ENCODE results near the gene R3HDM4. TPM values are rescaled to one million over a fixed set of nuclear protein-coding genes. Genes with fewer than 3 reads are reported as not detected.

The R3HDM4 gene
- total and polyA plus RNA-seq, 2 donors (not counting 3 experiments of a cell fraction or from before 2014, with no cell fraction given): 51.8 to 53.9 TPM

- no peak overlapping the region for H3K9ac ChIP-seq (replicated peaks; ENCODE audit: extremely low read depth, insufficient read depth, low read length)
- no peaks in the 10 kb centered on the region for H3K9me3 ChIP-seq (replicated peaks; ENCODE audit: control insufficient read depth, insufficient read depth, low read length)
- H3K36me3 ChIP-seq (ENCODE audit: control insufficient read depth in 2 of 2, extremely low read depth in 1 of 2, insufficient read depth in 2 of 2, low read length in 2 of 2): peaks cover 0 to 11% of the 10 kb centered on the region in 2 experiments
- no peak for TF ChIP-seq MAX (IDR thresholded peaks at IDR 0.05; ENCODE audit: insufficient read depth, insufficient read length)
- TF ChIP-seq POLR2AphosphoS5 (IDR thresholded peaks at IDR 0.05; ENCODE audit: insufficient read depth, low read depth, low read length): no peak
- TF ChIP-seq MYC (IDR thresholded peaks at IDR 0.05; ENCODE audit: low read depth, low read length): no peak
- TF ChIP-seq POLR2A (IDR thresholded peaks at IDR 0.05; ENCODE audit: low read depth, low read length): no peak
- TF ChIP-seq CTCF (IDR thresholded peaks at IDR 0.05; ENCODE audit: extremely low read depth in 1 of 2, insufficient read depth in 1 of 2, low read depth in 1 of 2, low read length in 2 of 2): no peak
- no peak for TF ChIP-seq FOS (IDR thresholded peaks at IDR 0.05; ENCODE audit: borderline replicate concordance, insufficient read depth, low read length)
- no peak for TF ChIP-seq GATA2 (IDR thresholded peaks at IDR 0.05; ENCODE audit: insufficient read depth, insufficient read length, low read depth, low read length)
- no peak for TF ChIP-seq EZH2 (IDR thresholded peaks at IDR 0.05; ENCODE audit: borderline replicate concordance, low read depth, low read length, severe bottlenecking)
- no peak for TF ChIP-seq JUN (IDR thresholded peaks at IDR 0.05; ENCODE audit: borderline replicate concordance, insufficient read depth, insufficient read length, low read depth)
- no peaks in the 10 kb centered on the region for H3K4me1 ChIP-seq (ENCODE audit: control insufficient read depth, extremely low read depth, insufficient read depth, low read length)
- H4K20me1 ChIP-seq (replicated peaks; ENCODE audit: control insufficient read depth, extremely low read depth, insufficient read depth, low read length): no peaks in the 10 kb centered on the region
- no peak overlapping the region for H3K4me3 ChIP-seq (replicated peaks in 1 of 3; ENCODE audit: insufficient read depth in 1 of 3, low read depth in 1 of 3, low read length in 3 of 3)
- no peak for DNase-seq (ENCODE audit: low read depth, low spot score)
- FAIRE-seq: no peak
- CTCF ChIA-PET: interaction anchor here (1.5 kb wide), 1 partner anchor 18 kb away, joined by 4 read pairs; no protein-coding TSS in a partner anchor
- H3K9me1 ChIP-seq (replicated peaks; ENCODE audit: control insufficient read depth, extremely low read depth, insufficient read depth, low read length): no peaks in the 10 kb centered on the region
- no peak overlapping the region for H2AFZ ChIP-seq (ENCODE audit: low read depth, low read length)
- no peaks in the 10 kb centered on the region for H3K27me3 ChIP-seq (ENCODE audit: control insufficient read depth in 2 of 2, insufficient read depth in 2 of 2, low read length in 2 of 2)
- dilution Hi-C loops (cut with MboI; ENCODE audit: extremely low pct_ligation_motif_present, low sequenced_read_pairs): no loop called here
- intact Hi-C loops (cut with micrococcal nuclease): no loop called here
- BruUV-seq (replicated peaks): no TSS peak
- H3K79me2 ChIP-seq (ENCODE audit: control insufficient read depth, insufficient read depth, low read length): peaks cover 5% of the 10 kb centered on the region
- POLR2A ChIA-PET: no interaction called here
- H3K27ac ChIP-seq (ENCODE audit: insufficient read depth, low read depth, low read length): no peak overlapping the region
- H3K4me2 ChIP-seq (ENCODE audit: insufficient read depth, low read length): no peak overlapping the region
These were observed 16.6 kb downstream of the R3HDM4 start for GRCh38 chr19:896434-896833.

All from endothelial cell of umbilical vein (primary cell).